C4-2B (cell line): ENCODE data around the gene NODAL.

Experiments
- ZFX ChIP-seq: fragments of 450-650 bp; IDR thresholded peaks from 2 replicates; pipeline ENCODE4 v1.6.1; 2017
- TF ChIP-seq, protein P1 (sequence below): fragments of 450-650 bp; conservative IDR thresholded peaks from 2 replicates; pipeline ENCODE4 v1.5.1; 2017; ENCODE audit warnings: mild to moderate bottlenecking

DNA sequence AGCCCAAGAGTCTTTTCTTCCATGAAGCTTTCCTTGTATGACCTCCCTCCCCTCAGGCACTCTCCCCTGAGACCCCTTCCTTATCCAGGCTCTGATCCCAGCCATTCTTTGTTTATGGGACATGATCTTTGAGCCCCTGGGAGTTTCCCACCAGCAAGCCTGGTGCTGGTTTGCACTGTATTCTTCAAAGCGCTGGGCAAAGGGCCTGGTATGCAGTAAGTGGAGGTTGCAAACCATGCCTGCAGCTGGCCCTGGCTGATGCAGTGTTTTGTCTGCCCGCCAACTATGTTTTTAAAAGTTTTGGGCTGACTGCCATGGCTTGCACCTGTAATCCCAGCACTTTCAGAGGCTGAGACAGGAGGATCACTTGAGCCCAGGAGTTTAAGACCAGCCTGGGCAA is 6.8 kb upstream of the NODAL start:
- TF ChIP-seq, protein P1, sequence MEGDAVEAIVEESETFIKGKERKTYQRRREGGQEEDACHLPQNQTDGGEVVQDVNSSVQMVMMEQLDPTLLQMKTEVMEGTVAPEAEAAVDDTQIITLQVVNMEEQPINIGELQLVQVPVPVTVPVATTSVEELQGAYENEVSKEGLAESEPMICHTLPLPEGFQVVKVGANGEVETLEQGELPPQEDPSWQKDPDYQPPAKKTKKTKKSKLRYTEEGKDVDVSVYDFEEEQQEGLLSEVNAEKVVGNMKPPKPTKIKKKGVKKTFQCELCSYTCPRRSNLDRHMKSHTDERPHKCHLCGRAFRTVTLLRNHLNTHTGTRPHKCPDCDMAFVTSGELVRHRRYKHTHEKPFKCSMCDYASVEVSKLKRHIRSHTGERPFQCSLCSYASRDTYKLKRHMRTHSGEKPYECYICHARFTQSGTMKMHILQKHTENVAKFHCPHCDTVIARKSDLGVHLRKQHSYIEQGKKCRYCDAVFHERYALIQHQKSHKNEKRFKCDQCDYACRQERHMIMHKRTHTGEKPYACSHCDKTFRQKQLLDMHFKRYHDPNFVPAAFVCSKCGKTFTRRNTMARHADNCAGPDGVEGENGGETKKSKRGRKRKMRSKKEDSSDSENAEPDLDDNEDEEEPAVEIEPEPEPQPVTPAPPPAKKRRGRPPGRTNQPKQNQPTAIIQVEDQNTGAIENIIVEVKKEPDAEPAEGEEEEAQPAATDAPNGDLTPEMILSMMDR: no peak
- TF ChIP-seq ZFX: no peak
